GM10266 (cell line): Measurements from ENCODE around the gene HDAC7.

Source experiments
- DNase-seq: peaks from one replicate; pipeline ENCODE4 v3.0.0; 2012; ENCODE audit errors: extremely low spot score
- CTCF ChIP-seq: IDR thresholded peaks from 2 replicates; pipeline ENCODE4 v1.5.1; 2012; ENCODE audit warnings: mild to moderate bottlenecking, low read depth; ENCODE audit not compliant: control insufficient read depth, insufficient read depth; ENCODE audit errors: missing control alignments

The HDAC7 gene

GRCh38 chr12:47736877-47737676, 82.6 kb downstream of the HDAC7 start:
- no peak for TF ChIP-seq CTCF
- no peak for DNase-seq

- TF ChIP-seq CTCF = no peak
- DNase-seq = no peak
These were observed 83.5 kb downstream of the HDAC7 start for GRCh38 chr12:47736216-47736615.

GRCh38 chr12:47735649-47736048, 84.1 kb downstream of the HDAC7 start:
- DNase-seq = no peak
- no peak for TF ChIP-seq CTCF

GRCh38 chr12:47734725-47735480, 84.8 kb downstream of the HDAC7 start:
- TF ChIP-seq CTCF = no peak
- no peak for DNase-seq

- no peak for DNase-seq
- TF ChIP-seq CTCF = no peak
These were observed 86.6 kb downstream of the HDAC7 start for GRCh38 chr12:47733142-47733541.
